Measurements from ENCODE around the gene LONRF2.
"Not testable (repeated sequence)": the region's sequence is repeated elsewhere in the genome, so short reads cannot be mapped to it uniquely, and the experiment has no call there.

LONRF2 gene

GRCh38 chr2:100256416-100256815, 65.9 kb downstream of the LONRF2 start:
- no peak for DNase-seq (ENCODE audit: low read depth, low spot score)

GRCh38 chr2:100254646-100255210, 67.6 kb downstream of the LONRF2 start:
- DNase-seq (ENCODE audit: low read depth, low spot score) = no peak

- no peak for DNase-seq (ENCODE audit: low read depth, low spot score)
Measured at GRCh38 chr2:100253786-100254185, 68.5 kb downstream of the LONRF2 start.

- DNase-seq (ENCODE audit: low read depth, low spot score) = no peak
Measured at GRCh38 chr2:100252811-100253698, 69.2 kb downstream of the LONRF2 start.

GRCh38 chr2:100250645-100251044, 71.7 kb downstream of the LONRF2 start:
- no peak for DNase-seq (ENCODE audit: low read depth, low spot score)

- DNase-seq (ENCODE audit: low read depth, low spot score) = no peak
Measured at GRCh38 chr2:100248971-100249370, 73.3 kb downstream of the LONRF2 start.

- not testable (repeated sequence) for DNase-seq (ENCODE audit: low read depth, low spot score)
Measured at GRCh38 chr2:100248556-100248955, 73.7 kb downstream of the LONRF2 start.

GRCh38 chr2:100248044-100248330, 74.3 kb downstream of the LONRF2 start:
- DNase-seq (ENCODE audit: low read depth, low spot score) = no peak

GRCh38 chr2:100247256-100248043, 74.9 kb downstream of the LONRF2 start:
- no peak for DNase-seq (ENCODE audit: low read depth, low spot score)

- DNase-seq (ENCODE audit: low read depth, low spot score) = peak; percentile 17
Measured at GRCh38 chr2:100246163-100247145, 75.8 kb downstream of the LONRF2 start.

GRCh38 chr2:100245681-100246080, 76.6 kb downstream of the LONRF2 start:
- no peak for DNase-seq (ENCODE audit: low read depth, low spot score)

- DNase-seq (ENCODE audit: low read depth, low spot score) = no peak
Measured at GRCh38 chr2:100244881-100245605, 77.3 kb downstream of the LONRF2 start.

GRCh38 chr2:100243631-100244030, 78.7 kb downstream of the LONRF2 start:
- DNase-seq (ENCODE audit: low read depth, low spot score) = no peak

- DNase-seq (ENCODE audit: low read depth, low spot score) = peak; percentile 83
Measured at GRCh38 chr2:100242891-100243619, 79.2 kb downstream of the LONRF2 start.

GRCh38 chr2:100242476-100242875, 79.8 kb downstream of the LONRF2 start:
- DNase-seq (ENCODE audit: low read depth, low spot score) = peak; percentile 17

GRCh38 chr2:100241236-100241635, 81.1 kb downstream of the LONRF2 start:
- no peak for DNase-seq (ENCODE audit: low read depth, low spot score)

- no peak for DNase-seq (ENCODE audit: low read depth, low spot score)
Measured at GRCh38 chr2:100240386-100240785, 81.9 kb downstream of the LONRF2 start.

- DNase-seq (ENCODE audit: low read depth, low spot score) = peak; percentile 76
Measured at GRCh38 chr2:100239486-100240210, 82.7 kb downstream of the LONRF2 start.

- DNase-seq (ENCODE audit: low read depth, low spot score) = peak; percentile 27
Measured at GRCh38 chr2:100238471-100238870, 83.8 kb downstream of the LONRF2 start.

Measured in ELF-1 (cell line).